GM19438 (cell line): ENCODE measurements around the gene CCDC116.
"Not testable (repeated sequence)": the region's sequence is repeated elsewhere in the genome, so short reads cannot be mapped to it uniquely, and the experiment has no call there.

Source experiments
- ATAC-seq: cut with Tn5 transposase; IDR thresholded peaks from one replicate; pipeline ENCODE4 v1.9.1; 2021; ENCODE audit warnings: low read depth; ENCODE audit not compliant: unreplicated experiment

CCDC116 gene

GRCh38 chr22:21609556-21610157 lies 22.9 kb upstream of the CCDC116 start:
- not testable (repeated sequence) for ATAC-seq

- no peak for ATAC-seq
These were observed 21.2 kb upstream of the CCDC116 start for GRCh38 chr22:21611210-21611977.

GRCh38 chr22:21612858-21613257 lies 19.7 kb upstream of the CCDC116 start:
- no peak for ATAC-seq

GRCh38 chr22:21613553-21614233 lies 18.9 kb upstream of the CCDC116 start:
- no peak for ATAC-seq

GRCh38 chr22:21615731-21616130 lies 16.8 kb upstream of the CCDC116 start:
- ATAC-seq, result no peak

- ATAC-seq, result not testable (repeated sequence)
These were observed 15.2 kb upstream of the CCDC116 start for GRCh38 chr22:21617337-21617736.

GRCh38 chr22:21621025-21621424 lies 11.5 kb upstream of the CCDC116 start:
- no peak for ATAC-seq

- ATAC-seq, result no peak
These were observed 10.3 kb upstream of the CCDC116 start for GRCh38 chr22:21622011-21622918.

- no peak for ATAC-seq
These were observed 9.5 kb upstream of the CCDC116 start for GRCh38 chr22:21622919-21623647.

GRCh38 chr22:21623648-21623970 lies 9.0 kb upstream of the CCDC116 start:
- no peak for ATAC-seq

- no peak for ATAC-seq
These were observed 8.3 kb upstream of the CCDC116 start for GRCh38 chr22:21624120-21624879.

GRCh38 chr22:21624880-21625791 lies 7.4 kb upstream of the CCDC116 start:
- no peak for ATAC-seq

- ATAC-seq, result no peak
These were observed 6.4 kb upstream of the CCDC116 start for GRCh38 chr22:21626073-21626734.

GRCh38 chr22:21626735-21627469 lies 5.7 kb upstream of the CCDC116 start:
- ATAC-seq, result no peak

- ATAC-seq, result no peak
These were observed 3.9 kb upstream of the CCDC116 start for GRCh38 chr22:21628386-21629254.
